SK-N-SH (cell line): ENCODE data around the gene ST6GALNAC2. TPM values are rescaled to one million over a fixed set of nuclear protein-coding genes. Genes with fewer than 3 reads are reported as not detected.

ENCODE experiments used
- CTCF ChIA-PET: fragments of 300-600, 350-600 bp; formaldehyde crosslinking; extraction: SDS; loops from one replicate; lab custom pipeline; 2021; lab: Yijun Ruan, JAX
- POLR2A ChIA-PET: fragments of 350-600 bp; sonication (Branson Sonifier 250); formaldehyde crosslinking; extraction: SDS; loops from one replicate; lab custom pipeline; 2020; ENCODE audit warnings: antibody characterized with exemption, inconsistent platforms; lab: Yijun Ruan, JAX
- DNase-seq: peaks from one replicate; pipeline ENCODE4 v3.0.0; 2012
- H2AFZ ChIP-seq: fragments of 200-600 bp; sonication (generic); 2 replicates; pipeline ENCODE4 v1.8.1; 2016; ENCODE audit warnings: antibody characterized with exemption, mild to moderate bottlenecking, low read depth
- H3F3A ChIP-seq: fragments of 200-600 bp; sonication (generic); replicated peaks from 2 replicates; pipeline ENCODE3; 2016; ENCODE audit warnings: antibody characterized with exemption, mild to moderate bottlenecking; ENCODE audit not compliant: insufficient read depth
- H3K27ac ChIP-seq, 2 experiments: fragments of 200-500 bp in 1 of 2; fragments of 200-600 bp in 1 of 2; sonication (Bioruptor generic) in 1 of 2; sonication (generic), shearing (Covaris generic) in 1 of 2; 2 replicates each; pipeline versions ENCODE4 v1.5.1 to v1.6.1; 2014 to 2016; ENCODE audit warnings: low read depth in 2 of 2, inconsistent platforms in 1 of 2, low read length in 1 of 2, mild to moderate bottlenecking in 1 of 2, mixed read lengths in 1 of 2
- H3K27me3 ChIP-seq: fragments of 200-600 bp; sonication (generic), shearing (Covaris generic); 2 replicates; pipeline ENCODE4 v1.6.1; 2016; ENCODE audit warnings: mixed run types; ENCODE audit not compliant: insufficient read depth
- H3K36me3 ChIP-seq, 2 experiments: fragments of 200-500 bp in 1 of 2; fragments of 200-600 bp in 1 of 2; sonication (Bioruptor generic) in 1 of 2; sonication (generic) in 1 of 2; replicated peaks in 1 of 2; 2 replicates each; pipeline versions ENCODE3 to v1.5.1; 2014 to 2016; ENCODE audit warnings: low read length in 1 of 2, mild to moderate bottlenecking in 1 of 2; ENCODE audit not compliant: insufficient read depth in 2 of 2, control insufficient read depth in 1 of 2
- H3K4me1 ChIP-seq, 2 experiments: fragments of 200-500 bp in 1 of 2; fragments of 200-600 bp in 1 of 2; sonication (Bioruptor generic) in 1 of 2; sonication (generic), shearing (Covaris generic) in 1 of 2; 2 replicates each; pipeline versions ENCODE4 v1.5.1 to v1.6.1; 2014 to 2016; ENCODE audit warnings: low read depth in 1 of 2, low read length in 1 of 2, mixed run types in 1 of 2; ENCODE audit not compliant: insufficient read depth in 2 of 2, control insufficient read depth in 1 of 2
- H3K4me2 ChIP-seq: fragments of 200-600 bp; sonication (generic), shearing (Covaris generic); 2 replicates; pipeline ENCODE4 v1.6.1; 2017; ENCODE audit warnings: mixed run types
- H3K4me3 ChIP-seq, 2 experiments: fragments of 200-500 bp in 1 of 2; fragments of 200-600 bp in 1 of 2; sonication (Bioruptor generic) in 1 of 2; sonication (generic), shearing (Covaris generic) in 1 of 2; 2 replicates each; pipeline versions ENCODE4 v1.5.1 to v1.8.1; 2014 to 2016; ENCODE audit warnings: low read depth in 2 of 2, inconsistent platforms in 1 of 2, low read length in 1 of 2, mild to moderate bottlenecking in 1 of 2, mixed read lengths in 1 of 2, moderate library complexity in 1 of 2
- H3K79me2 ChIP-seq: fragments of 200-600 bp; sonication (generic); 2 replicates; pipeline ENCODE4 v1.8.1; 2017; ENCODE audit warnings: mild to moderate bottlenecking; ENCODE audit not compliant: insufficient read depth
- H3K9ac ChIP-seq: fragments of 200-600 bp; sonication (generic); 2 replicates; pipeline ENCODE4 v1.6.1; 2017; ENCODE audit warnings: mixed run types
- H3K9me2 ChIP-seq: fragments of 200-600 bp; sonication (generic); 2 replicates; pipeline ENCODE4 v1.6.1; 2017; ENCODE audit warnings: mixed run types
- H3K9me3 ChIP-seq: fragments of 200-600 bp; sonication (generic); 2 replicates; pipeline ENCODE4 v1.6.1; 2017; ENCODE audit warnings: mixed run types, mild to moderate bottlenecking, moderate library complexity
- H4K20me1 ChIP-seq: fragments of 200-600 bp; sonication (generic); 2 replicates; pipeline ENCODE4 v1.6.1; 2017; ENCODE audit warnings: mild to moderate bottlenecking, mixed run types; ENCODE audit not compliant: insufficient read depth
- CHD2 ChIP-seq: fragments of 150-350 bp; IDR thresholded peaks from 2 replicates; pipeline ENCODE4 v1.6.1; 2018; ENCODE audit warnings: low read length; ENCODE audit not compliant: partially characterized antibody
- CTCF ChIP-seq: fragments of 200-600 bp; sonication (generic); IDR thresholded peaks from 2 replicates; pipeline ENCODE4 v1.6.1; 2017; ENCODE audit warnings: antibody characterized with exemption, mild to moderate bottlenecking, moderate library complexity
- EP300 ChIP-seq, 2 experiments: IDR thresholded peaks; 2 replicates each; pipeline versions ENCODE4 v1.4.0 to v1.6.1; 2012; ENCODE audit warnings: borderline replicate concordance in 1 of 2, low read depth in 1 of 2, low read length in 1 of 2
- FOXM1 ChIP-seq: IDR thresholded peaks from 2 replicates; pipeline ENCODE4 v1.4.0; 2012; ENCODE audit warnings: low read depth, mild to moderate bottlenecking
- MAX ChIP-seq: IDR thresholded peaks from 2 replicates; pipeline ENCODE4 v1.4.0; 2012; ENCODE audit warnings: low read depth
- MEF2A ChIP-seq: IDR thresholded peaks from 2 replicates; pipeline ENCODE4 v1.4.0; 2012; ENCODE audit warnings: low read depth, borderline replicate concordance
- MXI1 ChIP-seq: IDR thresholded peaks from 2 replicates; pipeline ENCODE4 v1.6.1; 2012; ENCODE audit warnings: mild to moderate bottlenecking, low read depth, low read length, improper control_type of control experiment
- NRF1 ChIP-seq: IDR thresholded peaks from 2 replicates; pipeline ENCODE4 v1.6.1; 2012; ENCODE audit warnings: low read depth, mild to moderate bottlenecking, low read length
- RCOR1 ChIP-seq: fragments of 150-350 bp; IDR thresholded peaks from 2 replicates; pipeline ENCODE4 v1.6.1; 2017; ENCODE audit warnings: antibody characterized with exemption, low read length
- SIN3A ChIP-seq: IDR thresholded peaks from 2 replicates; pipeline ENCODE4 v1.6.1; 2012; ENCODE audit warnings: low read depth, mild to moderate bottlenecking, low read length, moderate library complexity, borderline replicate concordance
- SMC3 ChIP-seq: IDR thresholded peaks from 2 replicates; pipeline ENCODE4 v1.6.1; 2012; ENCODE audit warnings: low read depth, low read length, improper control_type of control experiment
- TEAD4 ChIP-seq: IDR thresholded peaks from 2 replicates; pipeline ENCODE4 v1.4.0; 2012; ENCODE audit warnings: mild to moderate bottlenecking, borderline replicate concordance; ENCODE audit not compliant: insufficient read depth
- YY1 ChIP-seq: IDR thresholded peaks from 2 replicates; pipeline ENCODE4 v1.4.0; 2012; ENCODE audit warnings: low read depth, mild to moderate bottlenecking
- polyA plus RNA-seq, 3 experiments: library from polyadenylated mRNA; depleted of rRNA; stranded (reverse); fragments of >200 nt; gene quantifications; 2 replicates each; pipeline ENCODE4 v1.2.3, GENCODE V29; 2012
- TF ChIP-seq, protein P1 (sequence below): fragments of 150-350 bp; IDR thresholded peaks from 2 replicates; pipeline ENCODE4 v1.6.1; 2016; ENCODE audit warnings: mild to moderate bottlenecking, low read depth, low read length
- TF ChIP-seq, protein P2 (sequence below): fragments of 150-350 bp; IDR thresholded peaks from 2 replicates; pipeline ENCODE4 v1.6.1; 2017; ENCODE audit warnings: antibody characterized with exemption, low read length, low read depth, borderline replicate concordance
- TF ChIP-seq, protein P3 (sequence below): IDR thresholded peaks from 2 replicates; pipeline ENCODE4 v1.6.1; 2012; ENCODE audit warnings: mild to moderate bottlenecking, low read depth, low read length, moderate library complexity

Gene ST6GALNAC2
- polyA plus RNA-seq, 1 of the 3 experiments (the other 2 are of a cell fraction) = 0.94 TPM

DNA sequence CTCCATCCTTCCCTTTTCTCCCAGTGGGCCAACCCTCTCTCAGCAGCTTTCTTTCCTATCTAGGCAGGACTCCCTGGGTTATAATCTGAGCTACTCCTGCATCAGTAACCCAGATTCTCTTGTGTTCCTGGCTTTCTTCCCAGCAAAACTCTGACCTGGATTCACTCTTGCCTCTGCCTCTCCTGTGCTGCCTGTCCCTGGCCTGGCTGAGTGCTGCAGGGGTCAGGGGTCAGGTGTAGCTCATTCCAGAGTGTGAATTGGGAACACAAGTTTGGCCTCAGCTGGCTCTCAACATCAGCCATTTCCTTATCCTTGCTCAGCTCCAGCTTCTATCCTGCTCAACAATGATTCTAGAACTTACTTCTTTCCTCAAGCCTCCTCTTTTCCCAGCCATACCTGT, 2.5 kb upstream of the ST6GALNAC2 start:
- Histone ChIP-seq H3K4me1 (peaks cover 0 to 9% of the 10 kb centered on the region in 2 experiments; a peak in 1 of 4 replicates), H4K20me1 (no peaks in the 10 kb centered on the region), H3K27ac (no peak overlapping the region), H2AFZ (no peak overlapping the region), H3K36me3 (no peaks in the 10 kb centered on the region), H3K9me2 (no peaks in the 10 kb centered on the region), H3K79me2 (no peaks in the 10 kb centered on the region), H3K9me3 (no peaks in the 10 kb centered on the region), H3K9ac (no peak overlapping the region), H3K4me2 (no peak overlapping the region), H3K4me3 (no peak overlapping the region), H3K27me3 (peaks cover 37% of the 10 kb centered on the region), H3F3A (no peaks in the 10 kb centered on the region)
- TF ChIP-seq CTCF (no peak), MAX (no peak), SIN3A (no peak), YY1 (no peak), FOXM1 (no peak), CHD2 (no peak), MEF2A (no peak), MXI1 (no peak), EP300 (IDR thresholded peaks at IDR 0.05; ENCODE audit: borderline replicate concordance in 1 of 2, low read depth in 1 of 2, low read length in 1 of 2) (no peak), RCOR1 (no peak), NRF1 (no peak), TEAD4 (no peak), SMC3 (no peak)
- TF ChIP-seq, protein P1, sequence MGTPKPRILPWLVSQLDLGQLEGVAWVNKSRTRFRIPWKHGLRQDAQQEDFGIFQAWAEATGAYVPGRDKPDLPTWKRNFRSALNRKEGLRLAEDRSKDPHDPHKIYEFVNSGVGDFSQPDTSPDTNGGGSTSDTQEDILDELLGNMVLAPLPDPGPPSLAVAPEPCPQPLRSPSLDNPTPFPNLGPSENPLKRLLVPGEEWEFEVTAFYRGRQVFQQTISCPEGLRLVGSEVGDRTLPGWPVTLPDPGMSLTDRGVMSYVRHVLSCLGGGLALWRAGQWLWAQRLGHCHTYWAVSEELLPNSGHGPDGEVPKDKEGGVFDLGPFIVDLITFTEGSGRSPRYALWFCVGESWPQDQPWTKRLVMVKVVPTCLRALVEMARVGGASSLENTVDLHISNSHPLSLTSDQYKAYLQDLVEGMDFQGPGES = no peak
- TF ChIP-seq, protein P2, sequence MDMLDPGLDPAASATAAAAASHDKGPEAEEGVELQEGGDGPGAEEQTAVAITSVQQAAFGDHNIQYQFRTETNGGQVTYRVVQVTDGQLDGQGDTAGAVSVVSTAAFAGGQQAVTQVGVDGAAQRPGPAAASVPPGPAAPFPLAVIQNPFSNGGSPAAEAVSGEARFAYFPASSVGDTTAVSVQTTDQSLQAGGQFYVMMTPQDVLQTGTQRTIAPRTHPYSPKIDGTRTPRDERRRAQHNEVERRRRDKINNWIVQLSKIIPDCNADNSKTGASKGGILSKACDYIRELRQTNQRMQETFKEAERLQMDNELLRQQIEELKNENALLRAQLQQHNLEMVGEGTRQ = no peak
- TF ChIP-seq, protein P3, sequence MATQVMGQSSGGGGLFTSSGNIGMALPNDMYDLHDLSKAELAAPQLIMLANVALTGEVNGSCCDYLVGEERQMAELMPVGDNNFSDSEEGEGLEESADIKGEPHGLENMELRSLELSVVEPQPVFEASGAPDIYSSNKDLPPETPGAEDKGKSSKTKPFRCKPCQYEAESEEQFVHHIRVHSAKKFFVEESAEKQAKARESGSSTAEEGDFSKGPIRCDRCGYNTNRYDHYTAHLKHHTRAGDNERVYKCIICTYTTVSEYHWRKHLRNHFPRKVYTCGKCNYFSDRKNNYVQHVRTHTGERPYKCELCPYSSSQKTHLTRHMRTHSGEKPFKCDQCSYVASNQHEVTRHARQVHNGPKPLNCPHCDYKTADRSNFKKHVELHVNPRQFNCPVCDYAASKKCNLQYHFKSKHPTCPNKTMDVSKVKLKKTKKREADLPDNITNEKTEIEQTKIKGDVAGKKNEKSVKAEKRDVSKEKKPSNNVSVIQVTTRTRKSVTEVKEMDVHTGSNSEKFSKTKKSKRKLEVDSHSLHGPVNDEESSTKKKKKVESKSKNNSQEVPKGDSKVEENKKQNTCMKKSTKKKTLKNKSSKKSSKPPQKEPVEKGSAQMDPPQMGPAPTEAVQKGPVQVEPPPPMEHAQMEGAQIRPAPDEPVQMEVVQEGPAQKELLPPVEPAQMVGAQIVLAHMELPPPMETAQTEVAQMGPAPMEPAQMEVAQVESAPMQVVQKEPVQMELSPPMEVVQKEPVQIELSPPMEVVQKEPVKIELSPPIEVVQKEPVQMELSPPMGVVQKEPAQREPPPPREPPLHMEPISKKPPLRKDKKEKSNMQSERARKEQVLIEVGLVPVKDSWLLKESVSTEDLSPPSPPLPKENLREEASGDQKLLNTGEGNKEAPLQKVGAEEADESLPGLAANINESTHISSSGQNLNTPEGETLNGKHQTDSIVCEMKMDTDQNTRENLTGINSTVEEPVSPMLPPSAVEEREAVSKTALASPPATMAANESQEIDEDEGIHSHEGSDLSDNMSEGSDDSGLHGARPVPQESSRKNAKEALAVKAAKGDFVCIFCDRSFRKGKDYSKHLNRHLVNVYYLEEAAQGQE = no peak
- ChIA-PET CTCF (interaction anchor here (2.8 to 3.5 kb wide), 3 partner anchors 13 to 36 kb away, joined by 10 to 40 read pairs (median 23); no protein-coding TSS in a partner anchor), POLR2A (no interaction called here)
- DNase-seq = no peak
